ENCODE measurements around the gene COX14. TPM values are rescaled to one million over a fixed set of nuclear protein-coding genes. Genes with fewer than 3 reads are reported as not detected.

Gene COX14
- total RNA-seq, 1 donor from 2014 or later: 73.1 TPM

DNA sequence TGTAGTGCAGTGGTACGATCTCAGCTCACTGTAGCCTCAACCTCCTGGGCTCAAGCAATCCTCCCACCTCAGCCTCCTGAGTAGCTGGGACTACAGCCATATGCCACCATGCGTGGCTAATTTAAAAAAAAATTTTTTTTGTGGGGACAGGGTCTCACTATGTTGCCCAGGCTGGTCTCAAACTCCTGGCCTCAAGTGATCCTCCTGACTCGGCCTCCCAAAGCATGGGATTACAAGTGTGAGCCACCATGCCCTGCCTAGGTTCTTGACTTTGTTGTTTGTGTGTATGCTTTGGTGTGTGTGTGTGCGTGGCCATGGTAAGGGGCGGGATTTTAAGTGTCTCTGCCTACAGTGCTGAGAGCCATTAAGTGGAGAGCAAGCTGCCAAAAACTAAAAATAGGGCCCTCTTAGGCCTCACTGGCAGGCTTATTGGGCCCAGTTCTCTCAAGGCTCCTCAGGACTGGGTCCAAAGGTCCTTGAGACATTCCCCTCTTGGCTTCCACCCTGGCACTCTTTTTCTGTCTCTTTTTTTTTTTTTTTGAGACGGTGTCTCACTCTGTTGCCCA is 5.1 kb downstream of the COX14 start:
- no peak overlapping the region for H3K4me3 ChIP-seq (ENCODE audit: low read depth, low read length)
- TF ChIP-seq, protein P1, sequence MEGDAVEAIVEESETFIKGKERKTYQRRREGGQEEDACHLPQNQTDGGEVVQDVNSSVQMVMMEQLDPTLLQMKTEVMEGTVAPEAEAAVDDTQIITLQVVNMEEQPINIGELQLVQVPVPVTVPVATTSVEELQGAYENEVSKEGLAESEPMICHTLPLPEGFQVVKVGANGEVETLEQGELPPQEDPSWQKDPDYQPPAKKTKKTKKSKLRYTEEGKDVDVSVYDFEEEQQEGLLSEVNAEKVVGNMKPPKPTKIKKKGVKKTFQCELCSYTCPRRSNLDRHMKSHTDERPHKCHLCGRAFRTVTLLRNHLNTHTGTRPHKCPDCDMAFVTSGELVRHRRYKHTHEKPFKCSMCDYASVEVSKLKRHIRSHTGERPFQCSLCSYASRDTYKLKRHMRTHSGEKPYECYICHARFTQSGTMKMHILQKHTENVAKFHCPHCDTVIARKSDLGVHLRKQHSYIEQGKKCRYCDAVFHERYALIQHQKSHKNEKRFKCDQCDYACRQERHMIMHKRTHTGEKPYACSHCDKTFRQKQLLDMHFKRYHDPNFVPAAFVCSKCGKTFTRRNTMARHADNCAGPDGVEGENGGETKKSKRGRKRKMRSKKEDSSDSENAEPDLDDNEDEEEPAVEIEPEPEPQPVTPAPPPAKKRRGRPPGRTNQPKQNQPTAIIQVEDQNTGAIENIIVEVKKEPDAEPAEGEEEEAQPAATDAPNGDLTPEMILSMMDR (conservative IDR thresholded peaks at IDR 0.05; ENCODE audit: low read depth, low read length): no peak
- DNase-seq (ENCODE audit: low read depth): no peak

DNA sequence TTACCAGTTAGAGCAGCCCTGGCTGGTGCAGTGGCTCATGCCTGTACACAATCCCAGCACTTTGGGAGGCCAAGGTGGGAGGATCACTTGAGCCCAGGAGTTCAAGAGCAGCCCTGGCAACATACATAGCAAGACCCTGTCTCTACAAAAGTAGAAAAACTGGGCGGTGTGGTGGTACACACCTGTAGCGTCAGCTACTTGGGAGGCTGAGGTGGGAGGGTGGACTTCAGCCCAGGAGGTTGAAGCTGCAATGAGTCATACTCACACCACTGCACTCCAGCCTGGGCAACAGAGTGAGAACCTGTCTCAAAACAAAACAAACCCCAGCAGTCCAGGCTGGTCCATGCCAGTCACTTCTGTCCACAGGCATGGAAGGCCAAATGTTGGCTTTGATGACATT is 7.4 kb downstream of the COX14 start:
- no peak overlapping the region for H3K4me3 ChIP-seq (ENCODE audit: low read depth, low read length)
- TF ChIP-seq, protein P1 (conservative IDR thresholded peaks at IDR 0.05; ENCODE audit: low read depth, low read length): no peak
- no peak for DNase-seq (ENCODE audit: low read depth)

DNA sequence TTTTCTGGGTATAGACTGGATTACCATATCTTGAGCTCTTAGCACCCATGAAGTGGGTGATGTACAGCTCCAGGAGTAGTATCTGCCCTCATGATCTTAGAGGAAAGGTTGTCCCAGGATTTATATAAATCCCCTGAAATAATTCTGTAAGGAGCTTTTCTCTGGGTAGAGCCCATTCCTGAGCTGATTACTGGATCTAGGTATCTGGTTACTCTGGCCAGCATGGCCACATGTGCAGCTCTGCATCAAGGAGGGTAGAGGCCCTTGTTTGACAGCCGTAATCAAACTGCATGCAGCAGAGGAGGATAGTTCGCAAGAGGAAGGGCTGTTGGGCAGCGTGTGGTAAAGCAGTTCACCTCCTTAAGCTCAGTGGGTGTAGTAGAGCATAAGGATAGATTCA is 8.5 kb downstream of the COX14 start:
- TF ChIP-seq, protein P1 (conservative IDR thresholded peaks at IDR 0.05; ENCODE audit: low read depth, low read length): no peak
- no peak for DNase-seq (ENCODE audit: low read depth)
- H3K4me3 ChIP-seq (ENCODE audit: low read depth, low read length): no peak overlapping the region

DNA sequence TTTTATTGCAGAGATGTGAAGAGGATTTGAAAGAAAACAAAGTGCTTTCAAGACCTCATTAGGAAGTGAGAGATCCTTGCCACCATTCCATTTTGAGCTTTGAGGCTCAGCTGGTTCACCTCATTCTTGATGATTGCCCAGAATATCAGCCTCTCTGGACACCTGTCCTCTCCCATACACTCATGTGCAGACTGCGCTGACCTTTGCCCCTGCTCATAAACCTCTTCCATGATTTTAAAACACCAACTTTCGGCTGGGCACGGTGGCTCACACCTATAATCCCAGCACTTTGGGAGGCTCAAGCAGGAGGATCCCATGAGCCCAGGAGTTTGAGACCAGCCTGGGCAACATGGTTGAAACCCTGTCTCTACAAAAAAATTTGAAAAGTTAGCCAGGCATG is 8.9 kb downstream of the COX14 start:
- no peak for DNase-seq (ENCODE audit: low read depth)
- TF ChIP-seq, protein P1 (conservative IDR thresholded peaks at IDR 0.05; ENCODE audit: low read depth, low read length): no peak
- H3K4me3 ChIP-seq (ENCODE audit: low read depth, low read length): no peak overlapping the region

DNA sequence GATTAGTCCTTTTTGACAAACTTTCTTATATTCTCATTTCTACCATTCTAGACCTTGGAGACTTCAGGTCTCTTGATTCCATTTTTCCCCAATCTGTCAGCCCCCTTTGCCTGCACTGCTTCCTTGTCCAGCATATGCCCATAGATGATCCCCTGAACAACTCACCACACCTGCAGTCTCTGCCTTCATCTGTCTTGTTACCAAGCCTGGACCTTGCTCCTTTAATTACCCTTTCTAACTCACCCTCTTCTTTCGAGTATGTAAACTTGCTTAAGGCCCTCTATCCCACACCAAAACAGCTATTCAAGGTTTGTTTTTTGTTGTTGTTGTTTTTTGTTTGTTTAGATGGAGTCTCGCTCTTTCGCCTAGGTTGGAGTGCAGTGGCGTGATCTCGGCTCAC is 9.6 kb downstream of the COX14 start:
- DNase-seq (ENCODE audit: low read depth): no peak

DNA sequence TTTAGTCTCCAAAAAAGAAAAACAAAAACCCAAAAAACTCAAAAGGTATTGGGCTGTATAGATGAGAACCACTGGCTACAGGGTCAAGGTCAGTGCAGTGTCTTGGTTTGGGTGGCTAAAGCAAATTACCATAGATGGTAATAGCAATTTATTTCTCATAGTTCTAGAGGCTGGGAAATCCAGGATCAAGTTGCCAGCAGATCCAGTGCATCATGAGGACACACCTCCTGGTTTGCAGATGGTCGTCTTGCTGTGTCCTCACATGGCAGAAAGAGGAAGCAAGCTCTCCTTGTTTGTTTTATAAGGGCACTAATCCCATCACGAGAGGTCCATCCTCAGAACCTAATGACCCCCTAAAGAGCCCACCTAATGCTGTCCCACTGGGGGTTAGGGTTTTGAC is 11.2 kb downstream of the COX14 start:
- H3K4me3 ChIP-seq (ENCODE audit: low read depth, low read length): no peak overlapping the region
- DNase-seq (ENCODE audit: low read depth): no peak
- TF ChIP-seq, protein P1 (conservative IDR thresholded peaks at IDR 0.05; ENCODE audit: low read depth, low read length): no peak

More for the DNA sequence above, 9.6 kb downstream of the COX14 start:
- TF ChIP-seq, protein P1 (conservative IDR thresholded peaks at IDR 0.05; ENCODE audit: low read depth, low read length): no peak
- no peak overlapping the region for H3K4me3 ChIP-seq (ENCODE audit: low read depth, low read length)

DNA sequence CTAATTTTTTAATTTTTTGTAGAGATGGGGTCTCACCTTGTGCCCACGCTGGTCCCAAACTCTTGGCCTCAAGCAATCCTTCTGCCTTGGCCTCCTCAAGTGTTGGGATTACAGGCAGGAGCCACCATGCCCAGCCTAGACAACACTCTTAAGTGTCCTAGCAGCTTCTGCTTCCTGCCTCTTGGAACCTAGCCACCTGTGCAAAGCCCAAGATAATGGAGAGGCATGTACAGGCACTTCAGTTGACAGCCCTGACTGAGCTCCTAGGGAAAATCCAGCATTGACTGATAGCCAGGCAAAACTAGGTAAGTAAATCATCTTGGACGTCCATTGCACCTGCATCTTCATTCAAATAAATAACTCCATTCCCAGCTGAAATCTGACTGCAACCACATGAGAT is 15.5 kb downstream of the COX14 start:
- TF ChIP-seq, protein P1 (conservative IDR thresholded peaks at IDR 0.05; ENCODE audit: low read depth, low read length): no peak
- no peak for DNase-seq (ENCODE audit: low read depth)
- H3K4me3 ChIP-seq (ENCODE audit: low read depth, low read length): no peak overlapping the region

All from epithelial cell of proximal tubule (primary cell).